HUES48 (cell line): ENCODE measurements around the gene WSCD1.

Source experiments
- H3K27ac ChIP-seq: one replicate; pipeline ENCODE4 v1.7.0; 2013; ENCODE audit warnings: low read depth, low read length, inconsistent platforms
- H3K27me3 ChIP-seq: 2 replicates; pipeline ENCODE4 v1.6.1; 2013; ENCODE audit warnings: mild to moderate bottlenecking, low read length; ENCODE audit not compliant: control insufficient read depth, insufficient read depth
- H3K36me3 ChIP-seq: 2 replicates; pipeline ENCODE4 v1.6.1; 2013; ENCODE audit warnings: low read length; ENCODE audit not compliant: control insufficient read depth, insufficient read depth
- H3K4me1 ChIP-seq: 2 replicates; pipeline ENCODE4 v1.6.1; 2013; ENCODE audit warnings: mild to moderate bottlenecking, low read length; ENCODE audit not compliant: control insufficient read depth, insufficient read depth
- H3K4me3 ChIP-seq: 2 replicates; pipeline ENCODE4 v1.5.1; 2013; ENCODE audit warnings: mild to moderate bottlenecking, low read depth, low read length
- H3K9ac ChIP-seq: 2 replicates; pipeline ENCODE4 v1.6.1; 2013; ENCODE audit warnings: mild to moderate bottlenecking, low read depth, low read length, moderate library complexity
- H3K9me3 ChIP-seq: 2 replicates; pipeline ENCODE4 v1.6.1; 2013; ENCODE audit warnings: low read length; ENCODE audit not compliant: control insufficient read depth, insufficient read depth

Gene WSCD1

DNA sequence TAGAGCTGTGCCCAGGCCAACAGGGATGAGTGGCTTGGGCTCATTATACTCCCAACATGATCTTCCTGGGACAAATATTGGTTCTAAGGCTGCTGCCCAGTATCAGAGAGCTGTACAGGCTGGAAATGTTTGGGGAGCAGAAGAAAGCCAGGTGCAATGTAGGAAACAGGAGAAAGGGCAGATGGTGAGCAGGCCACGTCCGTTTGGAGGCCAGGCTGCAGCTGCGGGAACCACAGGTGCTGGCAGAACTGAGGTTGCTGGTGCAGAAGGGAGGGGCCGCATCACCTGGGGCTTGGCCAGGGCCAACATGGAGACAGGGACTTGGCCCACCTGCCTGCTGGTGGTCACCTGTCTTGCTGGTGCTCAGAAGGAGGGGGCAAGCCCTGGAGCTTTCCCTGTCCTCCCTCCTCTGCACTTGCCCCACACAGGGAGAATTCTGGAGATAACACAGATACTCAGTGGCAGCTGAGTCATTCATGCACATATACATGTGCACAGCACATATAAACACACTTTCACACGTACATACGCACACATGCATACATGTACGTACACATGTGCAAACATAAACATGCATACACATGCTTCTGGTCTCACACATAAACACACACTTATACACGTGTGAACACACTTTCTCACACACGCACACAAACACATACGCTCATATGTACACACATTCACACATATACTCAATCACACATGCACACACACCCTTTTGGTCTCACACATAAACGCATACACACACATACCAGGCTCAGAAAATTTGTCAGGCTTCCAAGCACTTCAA lies 67.7 kb downstream of the WSCD1 start:
- Histone ChIP-seq H3K27me3 (no peaks in the 10 kb centered on the region), H3K27ac (peak overlapping the region; percentile 33)

GRCh38 chr17:6138761-6139446 lies 68.7 kb downstream of the WSCD1 start:
- H3K27me3 ChIP-seq: no peaks in the 10 kb centered on the region

More for the DNA sequence above, 67.7 kb downstream of the WSCD1 start:
- no peaks in the 10 kb centered on the region for H3K9me3 ChIP-seq
- peaks cover 23% of the 10 kb centered on the region for H3K4me1 ChIP-seq
- no peak overlapping the region for H3K4me3 ChIP-seq
- no peaks in the 10 kb centered on the region for H3K36me3 ChIP-seq
- H3K9ac ChIP-seq: no peak overlapping the region

GRCh38 chr17:6139447-6139832 lies 69.3 kb downstream of the WSCD1 start:
- H3K4me3 ChIP-seq: no peak overlapping the region
- peaks cover 23% of the 10 kb centered on the region for H3K4me1 ChIP-seq
- no peaks in the 10 kb centered on the region for H3K27me3 ChIP-seq
- no peaks in the 10 kb centered on the region for H3K9me3 ChIP-seq
- peak overlapping the region; percentile 71 for H3K27ac ChIP-seq
- no peaks in the 10 kb centered on the region for H3K36me3 ChIP-seq
- no peak overlapping the region for H3K9ac ChIP-seq

More at GRCh38 chr17:6138761-6139446, 68.7 kb downstream of the WSCD1 start:
- no peak overlapping the region for H3K4me3 ChIP-seq
- H3K4me1 ChIP-seq: peaks cover 23% of the 10 kb centered on the region
- H3K9ac ChIP-seq: no peak overlapping the region
- no peaks in the 10 kb centered on the region for H3K36me3 ChIP-seq
- H3K9me3 ChIP-seq: no peaks in the 10 kb centered on the region
- H3K27ac ChIP-seq: peak overlapping the region; percentile 71

DNA sequence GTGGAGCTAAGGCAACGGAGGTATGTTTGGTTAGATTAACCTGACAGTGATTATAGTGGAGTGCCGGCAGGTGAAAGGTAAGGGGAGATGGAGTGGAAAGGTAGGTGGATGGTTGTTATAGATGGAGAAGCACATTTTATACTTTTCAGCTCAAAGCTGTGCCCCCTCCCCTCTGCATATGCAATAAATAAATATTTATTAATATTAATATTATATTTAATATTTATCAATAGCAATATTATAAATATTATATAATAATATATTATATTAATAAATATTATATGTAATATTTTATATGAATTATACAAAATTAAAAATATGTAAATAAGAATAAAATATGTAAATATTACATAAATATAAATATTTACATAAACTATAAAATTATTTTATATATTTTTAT lies 70.0 kb downstream of the WSCD1 start:
- H3K27me3 ChIP-seq: no peaks in the 10 kb centered on the region
- no peak overlapping the region for H3K9ac ChIP-seq
- H3K4me1 ChIP-seq: peaks cover 23% of the 10 kb centered on the region
- no peaks in the 10 kb centered on the region for H3K36me3 ChIP-seq
- H3K27ac ChIP-seq: no peak overlapping the region
- no peak overlapping the region for H3K4me3 ChIP-seq
- H3K9me3 ChIP-seq: no peaks in the 10 kb centered on the region

GRCh38 chr17:6140728-6141330 lies 70.7 kb downstream of the WSCD1 start:
- Histone ChIP-seq H3K27ac (no peak overlapping the region), H3K4me3 (no peak overlapping the region), H3K4me1 (peaks cover 23% of the 10 kb centered on the region), H3K9ac (no peak overlapping the region), H3K9me3 (peaks cover under 1% of the 10 kb centered on the region; the same call in 1 of the 2 replicates), H3K27me3 (no peaks in the 10 kb centered on the region), H3K36me3 (no peaks in the 10 kb centered on the region)

GRCh38 chr17:6142701-6143100 lies 72.5 kb downstream of the WSCD1 start:
- Histone ChIP-seq H3K27me3 (no peaks in the 10 kb centered on the region), H3K4me1 (peaks cover 23% of the 10 kb centered on the region), H3K4me3 (no peak overlapping the region), H3K27ac (no peak overlapping the region), H3K9me3 (peaks cover 5% of the 10 kb centered on the region; the same call in 1 of the 2 replicates), H3K36me3 (no peaks in the 10 kb centered on the region), H3K9ac (no peak overlapping the region)

DNA sequence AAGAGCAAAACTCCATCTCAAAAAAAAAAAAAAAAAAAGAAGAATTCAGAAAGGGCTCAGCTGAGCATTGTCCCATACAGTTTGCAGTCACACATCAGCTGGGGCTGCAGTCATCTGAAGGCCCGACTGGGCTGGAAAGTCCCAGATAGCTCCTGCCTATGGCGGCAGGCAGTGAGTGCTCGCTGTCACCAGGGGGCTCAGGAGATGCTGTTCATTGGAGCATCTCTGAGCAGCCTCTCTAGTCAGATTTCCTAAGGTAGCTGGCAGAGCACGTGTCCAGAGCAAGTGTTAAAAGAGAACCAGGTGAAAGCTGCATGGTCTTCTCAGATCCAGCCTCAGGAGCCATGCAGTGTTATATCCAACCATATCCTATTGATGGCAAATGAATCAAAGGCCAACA lies 75.8 kb downstream of the WSCD1 start:
- H3K9ac ChIP-seq: no peak overlapping the region
- H3K4me1 ChIP-seq: no peaks in the 10 kb centered on the region
- no peak overlapping the region for H3K27ac ChIP-seq
- no peaks in the 10 kb centered on the region for H3K27me3 ChIP-seq
- peaks cover 5% of the 10 kb centered on the region; the same call in 1 of the 2 replicates for H3K9me3 ChIP-seq
- H3K4me3 ChIP-seq: no peak overlapping the region
- no peaks in the 10 kb centered on the region for H3K36me3 ChIP-seq

DNA sequence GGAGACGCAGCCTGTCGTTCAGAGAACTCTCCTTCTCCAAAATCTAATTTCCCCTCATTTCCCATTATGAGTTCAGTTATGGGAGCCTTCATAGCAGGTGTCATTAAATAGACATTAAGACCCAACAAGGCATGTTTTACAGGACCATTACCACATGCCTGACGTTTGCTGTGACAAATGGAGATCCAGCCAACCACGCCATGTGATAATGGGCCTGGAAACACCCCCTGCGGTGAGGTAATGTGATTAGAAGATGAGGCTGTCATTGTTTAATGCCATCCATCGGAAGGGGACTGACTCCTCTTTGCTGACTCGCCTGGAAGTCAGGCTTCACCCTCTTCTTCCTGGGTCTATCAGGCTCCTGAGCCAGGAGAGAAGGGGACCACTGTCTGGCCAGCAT lies 76.9 kb downstream of the WSCD1 start:
- Histone ChIP-seq H3K27ac (no peak overlapping the region), H3K9ac (no peak overlapping the region), H3K36me3 (no peaks in the 10 kb centered on the region), H3K9me3 (peaks cover 5% of the 10 kb centered on the region; the same call in 1 of the 2 replicates), H3K27me3 (no peaks in the 10 kb centered on the region), H3K4me1 (no peaks in the 10 kb centered on the region), H3K4me3 (no peak overlapping the region)

DNA sequence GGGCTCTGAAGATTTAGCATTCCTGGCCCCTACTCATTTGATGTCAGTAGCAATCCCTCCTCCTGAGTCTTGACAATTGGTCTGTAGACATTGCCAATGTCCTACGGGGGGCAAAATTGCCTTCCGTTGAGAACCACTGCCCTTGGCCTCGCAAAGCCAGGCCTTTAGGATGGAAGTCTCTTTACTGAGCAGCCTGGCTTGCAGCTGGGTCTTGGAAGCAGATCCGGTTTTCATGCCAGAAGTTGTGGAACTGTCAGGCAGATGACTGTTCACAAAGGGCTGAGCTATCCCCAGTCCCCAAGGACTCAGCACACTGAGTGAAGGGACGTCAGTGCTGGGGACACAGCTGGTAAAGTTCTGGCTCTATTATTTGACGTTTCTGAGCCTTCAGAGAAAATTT lies 83.2 kb downstream of the WSCD1 start:
- Histone ChIP-seq H3K9ac (no peak overlapping the region), H3K36me3 (no peaks in the 10 kb centered on the region), H3K4me3 (no peak overlapping the region), H3K4me1 (no peaks in the 10 kb centered on the region), H3K9me3 (no peaks in the 10 kb centered on the region), H3K27me3 (no peaks in the 10 kb centered on the region), H3K27ac (no peak overlapping the region)

DNA sequence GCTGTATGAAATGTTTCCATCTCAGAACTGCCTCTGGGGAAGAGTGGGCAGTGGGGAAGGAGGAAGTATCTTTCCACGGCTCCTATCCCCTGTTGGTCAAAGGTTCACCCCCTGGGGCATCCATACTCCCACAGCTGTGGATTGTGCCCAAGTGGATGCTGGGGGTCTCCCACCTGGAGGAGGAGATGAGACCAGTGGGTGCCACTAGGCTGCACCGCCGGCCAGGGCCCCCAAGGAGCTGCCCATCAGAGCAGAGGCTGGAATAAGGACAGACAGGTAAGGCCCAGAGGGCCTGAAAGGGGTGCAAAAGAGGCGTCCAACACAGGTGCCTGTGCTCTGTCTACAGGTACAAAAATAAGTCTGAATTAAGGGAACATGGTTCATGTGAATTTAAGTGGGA lies 87.5 kb downstream of the WSCD1 start:
- Histone ChIP-seq H3K9ac (no peak overlapping the region), H3K27me3 (no peaks in the 10 kb centered on the region)

More for the DNA sequence above, 87.5 kb downstream of the WSCD1 start:
- no peaks in the 10 kb centered on the region for H3K9me3 ChIP-seq
- no peaks in the 10 kb centered on the region for H3K36me3 ChIP-seq
- H3K4me3 ChIP-seq: no peak overlapping the region
- H3K4me1 ChIP-seq: peaks cover 14% of the 10 kb centered on the region
- H3K27ac ChIP-seq: no peak overlapping the region
